GOT3 (cell line): ENCODE measurements around the gene DAPK1.

Source experiments
- DNase-seq: peaks from one replicate; lab custom pipeline; 2025; ENCODE audit warnings: mixed read lengths; lab: John Stamatoyannopoulos, UW

DAPK1 gene

DNA sequence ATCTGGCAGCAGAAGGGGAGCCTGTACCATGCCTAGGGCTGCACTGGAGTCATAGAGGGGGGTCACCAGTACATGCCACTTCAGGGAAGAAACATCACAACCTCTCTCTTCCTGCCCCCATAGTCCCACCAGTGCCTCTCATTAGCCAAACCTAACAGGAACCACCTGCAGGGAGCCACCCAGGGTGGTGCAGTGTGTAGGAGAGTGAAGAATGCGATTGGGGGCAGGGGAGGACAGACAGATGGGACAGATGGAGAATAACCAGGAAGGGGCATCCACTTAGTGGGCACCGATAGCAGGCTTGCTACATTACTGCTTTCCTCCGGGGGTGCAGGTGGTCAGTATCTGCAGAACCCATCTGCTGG is 19.2 kb downstream of the DAPK1 start:
- DNase-seq, result no peak

GRCh38 chr9:87517732-87518131 is 20.1 kb downstream of the DAPK1 start:
- DNase-seq, result no peak

DNA sequence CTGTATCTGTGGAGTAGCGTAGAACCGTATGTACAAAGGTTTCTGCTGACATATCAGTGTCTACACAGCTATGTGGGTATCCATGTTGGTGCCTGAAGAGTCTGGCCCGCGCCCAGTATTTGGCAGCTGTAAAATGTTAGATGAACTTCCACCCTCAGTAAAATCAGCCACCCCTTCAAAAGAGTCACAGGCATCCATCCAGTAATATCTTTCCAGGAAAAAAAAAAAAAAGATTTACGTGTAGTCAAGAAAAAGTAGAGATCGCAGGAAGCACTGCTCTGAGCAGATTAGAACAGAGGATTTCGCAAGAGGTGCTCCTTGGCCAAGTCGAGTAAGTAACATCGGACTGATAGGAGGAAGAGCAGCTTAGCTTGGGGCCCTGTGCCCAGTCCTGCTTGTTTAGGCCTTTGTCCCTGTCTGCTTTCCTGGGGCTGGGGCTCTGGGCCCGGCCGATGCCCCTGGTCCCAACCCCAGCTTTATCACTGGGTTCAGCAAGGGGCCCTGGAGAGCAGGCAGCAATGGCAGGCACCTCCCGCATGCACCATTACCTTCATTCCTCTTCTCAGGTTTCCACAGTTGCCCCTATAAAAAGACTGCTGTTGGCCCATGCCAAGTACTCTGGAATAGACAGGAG is 21.2 kb downstream of the DAPK1 start:
- no peak for DNase-seq

- no peak for DNase-seq
Observed at GRCh38 chr9:87519461-87519860, 21.8 kb downstream of the DAPK1 start.

- no peak for DNase-seq
Observed at GRCh38 chr9:87520172-87520683, 22.6 kb downstream of the DAPK1 start.

GRCh38 chr9:87521834-87522233 is 24.2 kb downstream of the DAPK1 start:
- no peak for DNase-seq

- DNase-seq, result no peak
Observed at GRCh38 chr9:87524061-87524460, 26.4 kb downstream of the DAPK1 start.

- DNase-seq, result no peak
Observed at GRCh38 chr9:87525546-87526303, 28.1 kb downstream of the DAPK1 start.

- no peak for DNase-seq
Observed at GRCh38 chr9:87527211-87527916, 29.7 kb downstream of the DAPK1 start.

- no peak for DNase-seq
Observed at GRCh38 chr9:87528969-87529368, 31.3 kb downstream of the DAPK1 start.

DNA sequence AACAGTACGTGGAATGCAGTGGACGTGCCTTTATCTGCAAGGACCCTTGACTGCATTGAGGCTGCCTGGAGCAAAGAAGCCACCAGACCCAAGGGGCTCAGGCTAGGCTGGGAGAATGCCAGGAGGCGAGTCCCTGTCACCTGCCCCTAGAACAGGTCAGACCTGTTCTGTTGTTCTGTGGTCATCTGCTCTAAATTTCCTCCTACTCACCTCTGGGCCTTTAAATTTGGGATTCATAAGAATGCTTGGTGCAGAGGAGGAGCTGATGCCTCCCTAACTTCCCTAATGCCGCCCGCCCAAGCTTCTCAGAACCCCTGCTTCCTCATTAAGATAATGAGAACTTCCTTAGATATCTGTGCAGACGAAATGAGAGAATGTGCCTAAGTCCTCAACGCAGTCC is 32.0 kb downstream of the DAPK1 start:
- DNase-seq, result no peak

- DNase-seq, result no peak
Observed at GRCh38 chr9:87530716-87531115, 33.0 kb downstream of the DAPK1 start.

GRCh38 chr9:87531370-87532295 is 34.0 kb downstream of the DAPK1 start:
- DNase-seq, result no peak

DNA sequence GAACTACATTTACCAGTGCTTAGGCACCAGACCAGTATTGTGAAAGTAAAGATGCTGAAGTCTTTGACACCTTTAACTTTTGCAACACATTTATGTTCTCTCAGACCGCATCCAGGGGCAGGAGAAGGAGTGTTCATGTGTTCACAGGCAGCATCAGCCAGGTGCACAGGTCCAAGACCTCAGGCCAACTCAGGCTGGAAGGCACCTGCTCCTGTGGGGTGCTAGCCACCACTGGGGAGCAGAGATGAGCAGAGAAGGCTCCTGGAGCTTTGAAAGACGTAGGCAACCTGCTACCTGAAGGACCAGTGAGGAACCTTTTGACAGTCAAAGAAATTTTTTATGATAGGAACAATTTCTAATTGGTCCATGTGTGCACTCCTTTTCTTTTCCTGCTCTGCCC is 35.6 kb downstream of the DAPK1 start:
- no peak for DNase-seq

- DNase-seq, result no peak
Observed at GRCh38 chr9:87534036-87534435, 36.4 kb downstream of the DAPK1 start.

DNA sequence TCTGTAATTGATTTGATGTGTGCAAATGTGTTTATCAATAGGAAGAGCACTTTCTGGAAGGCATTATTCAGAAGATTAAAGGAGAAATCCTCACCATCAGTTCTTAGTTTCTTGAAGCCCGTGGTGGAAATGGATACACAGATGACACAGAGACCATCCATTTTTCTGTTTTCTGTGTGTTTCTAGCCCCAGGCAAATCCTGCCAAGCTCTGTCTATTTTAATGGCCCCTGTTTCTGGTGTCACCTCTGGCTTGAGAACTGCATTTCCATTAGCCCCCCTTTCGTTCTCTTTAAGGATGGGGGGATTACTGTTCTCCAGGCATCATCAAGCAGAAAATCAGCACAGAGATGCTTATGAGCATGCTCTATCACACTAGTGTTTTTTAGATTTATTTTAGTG is 37.3 kb downstream of the DAPK1 start:
- no peak for DNase-seq

DNA sequence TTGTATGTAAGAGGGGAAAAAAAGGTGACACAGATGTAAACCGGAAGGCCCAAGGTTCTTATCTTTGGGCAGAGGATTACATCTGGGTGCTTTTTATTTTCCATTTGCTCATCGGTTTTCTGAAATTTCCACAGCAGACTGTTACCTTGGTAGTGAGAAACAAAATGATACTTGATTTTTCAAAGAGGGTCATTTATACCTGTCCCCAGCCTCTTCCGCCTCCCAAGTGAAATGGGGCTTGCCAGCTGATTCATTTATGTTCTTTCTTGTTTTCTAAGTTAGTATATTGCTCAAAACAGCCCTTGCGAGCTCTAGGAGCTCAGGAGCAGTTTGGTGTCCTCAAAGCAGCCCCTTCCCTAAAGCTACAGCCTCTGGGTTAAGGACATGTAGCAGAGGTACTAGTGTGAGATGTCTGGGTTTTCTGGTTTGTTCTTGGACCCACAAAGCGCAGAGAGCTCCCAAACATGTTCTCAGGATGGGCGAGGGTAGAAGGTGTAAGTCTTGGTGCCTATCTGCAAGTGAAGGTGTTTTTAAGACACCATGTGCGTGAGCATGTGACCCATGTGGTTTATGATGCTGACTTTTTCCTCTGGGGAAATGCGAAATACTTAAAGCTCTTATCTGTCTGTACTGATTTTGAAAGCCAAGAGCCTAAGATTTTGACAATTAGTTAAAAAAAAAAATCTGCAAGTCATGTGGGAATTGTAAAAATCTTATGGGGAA is 38.3 kb downstream of the DAPK1 start:
- no peak for DNase-seq

- no peak for DNase-seq
Observed at GRCh38 chr9:87537625-87538024, 40.0 kb downstream of the DAPK1 start.

DNA sequence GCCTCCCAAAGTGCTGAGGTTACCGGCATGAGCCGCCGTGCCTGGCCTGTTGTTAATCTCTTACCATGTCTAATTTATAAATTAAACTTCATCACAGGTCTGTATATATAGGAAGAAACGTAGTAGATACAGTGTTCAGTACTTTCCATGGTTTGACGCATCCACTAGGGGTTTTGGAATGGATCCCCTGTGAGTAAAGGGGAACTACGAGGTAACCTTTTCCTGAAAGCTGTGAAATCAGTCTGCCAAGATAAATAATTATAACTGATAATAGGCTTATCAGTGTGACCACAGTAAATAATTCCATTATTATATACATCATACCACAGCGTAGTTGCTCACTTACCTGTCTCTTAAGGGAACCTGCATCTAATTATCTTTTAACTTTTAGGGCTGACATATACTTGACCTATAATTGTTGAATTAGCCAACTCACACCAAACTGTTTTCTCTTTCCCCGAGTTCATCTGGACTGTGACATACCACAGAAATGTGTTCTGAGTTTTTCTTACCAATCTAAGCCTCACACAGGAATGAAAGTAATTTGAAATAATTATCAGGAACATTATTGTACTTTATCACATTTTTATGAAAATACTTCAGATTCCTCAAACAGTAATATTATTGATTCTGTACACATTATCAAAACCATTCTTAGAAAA is 42.9 kb downstream of the DAPK1 start:
- no peak for DNase-seq

- no peak for DNase-seq
Observed at GRCh38 chr9:87541663-87542062, 44.0 kb downstream of the DAPK1 start.

GRCh38 chr9:87542141-87542540 is 44.5 kb downstream of the DAPK1 start:
- no peak for DNase-seq
